ENCODE results near the gene MMD. TPM values are rescaled to one million over a fixed set of nuclear protein-coding genes. Genes with fewer than 3 reads are reported as not detected.

Gene MMD
- total RNA-seq, 1 donor from 2014 or later: 22.9 TPM

- peak in 1 of 2 donors; percentile 78 for DNase-seq (ENCODE audit: low spot score in 2 of 2)
- H3K36me3 ChIP-seq: no peaks in the 10 kb centered on the region
- no peak overlapping the region for H3K4me3 ChIP-seq
- H3K4me1 ChIP-seq: no peaks in the 10 kb centered on the region
- intact Hi-C loops (cut with DNase I): loop anchor here (1.0 kb wide), 1 partner anchor 363 kb away; no protein-coding TSS in a partner anchor
- no peaks in the 10 kb centered on the region for H3K27me3 ChIP-seq
- TF ChIP-seq, protein P1, sequence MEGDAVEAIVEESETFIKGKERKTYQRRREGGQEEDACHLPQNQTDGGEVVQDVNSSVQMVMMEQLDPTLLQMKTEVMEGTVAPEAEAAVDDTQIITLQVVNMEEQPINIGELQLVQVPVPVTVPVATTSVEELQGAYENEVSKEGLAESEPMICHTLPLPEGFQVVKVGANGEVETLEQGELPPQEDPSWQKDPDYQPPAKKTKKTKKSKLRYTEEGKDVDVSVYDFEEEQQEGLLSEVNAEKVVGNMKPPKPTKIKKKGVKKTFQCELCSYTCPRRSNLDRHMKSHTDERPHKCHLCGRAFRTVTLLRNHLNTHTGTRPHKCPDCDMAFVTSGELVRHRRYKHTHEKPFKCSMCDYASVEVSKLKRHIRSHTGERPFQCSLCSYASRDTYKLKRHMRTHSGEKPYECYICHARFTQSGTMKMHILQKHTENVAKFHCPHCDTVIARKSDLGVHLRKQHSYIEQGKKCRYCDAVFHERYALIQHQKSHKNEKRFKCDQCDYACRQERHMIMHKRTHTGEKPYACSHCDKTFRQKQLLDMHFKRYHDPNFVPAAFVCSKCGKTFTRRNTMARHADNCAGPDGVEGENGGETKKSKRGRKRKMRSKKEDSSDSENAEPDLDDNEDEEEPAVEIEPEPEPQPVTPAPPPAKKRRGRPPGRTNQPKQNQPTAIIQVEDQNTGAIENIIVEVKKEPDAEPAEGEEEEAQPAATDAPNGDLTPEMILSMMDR (IDR thresholded peaks at IDR 0.05): peak; percentile 57 to 67 (median 64)
- no peak overlapping the region for H3K27ac ChIP-seq
- H3K9me3 ChIP-seq: no peaks in the 10 kb centered on the region
These were observed 65.0 kb downstream of the MMD start for GRCh38 chr17:55356434-55357328.

- no peak for DNase-seq (ENCODE audit: low spot score in 2 of 2)
- Histone ChIP-seq H3K4me1 (no peaks in the 10 kb centered on the region), H3K27me3 (no peaks in the 10 kb centered on the region), H3K9me3 (no peaks in the 10 kb centered on the region), H3K27ac (no peak overlapping the region), H3K4me3 (no peak overlapping the region), H3K36me3 (no peaks in the 10 kb centered on the region)
- intact Hi-C loops (cut with DNase I): no loop called here
- TF ChIP-seq, protein P1 (IDR thresholded peaks at IDR 0.05): no peak
These were observed 66.7 kb downstream of the MMD start for GRCh38 chr17:55354941-55355340.

DNA sequence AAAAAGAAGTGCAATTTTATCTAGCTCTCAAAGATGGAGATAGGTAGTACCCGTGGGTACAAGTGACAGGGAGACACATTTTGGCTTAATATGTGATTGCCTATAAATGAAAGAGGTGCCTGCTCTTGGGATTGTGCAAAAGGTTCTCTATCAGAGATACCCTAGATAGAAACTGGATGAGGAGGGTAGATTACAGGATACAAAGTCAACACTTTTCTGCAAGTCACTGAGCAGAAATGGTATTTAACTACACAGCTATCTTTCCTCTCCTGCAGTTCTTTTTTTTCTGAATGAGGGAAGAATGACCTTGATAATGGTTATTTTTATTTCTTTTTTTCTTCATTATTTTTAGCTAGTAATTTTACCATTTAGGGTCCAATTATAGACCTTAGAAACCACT lies 67.6 kb downstream of the MMD start:
- Histone ChIP-seq H3K36me3 (no peaks in the 10 kb centered on the region), H3K27ac (no peak overlapping the region), H3K27me3 (no peaks in the 10 kb centered on the region), H3K4me3 (no peak overlapping the region), H3K4me1 (no peaks in the 10 kb centered on the region), H3K9me3 (no peaks in the 10 kb centered on the region)
- TF ChIP-seq, protein P1 (IDR thresholded peaks at IDR 0.05): no peak
- DNase-seq (ENCODE audit: low spot score in 2 of 2): no peak
- intact Hi-C loops (cut with DNase I): no loop called here

GRCh38 chr17:55351226-55351625 lies 70.4 kb downstream of the MMD start:
- TF ChIP-seq, protein P1 (IDR thresholded peaks at IDR 0.05): no peak
- H3K27me3 ChIP-seq: no peaks in the 10 kb centered on the region
- H3K4me3 ChIP-seq: no peak overlapping the region
- no peaks in the 10 kb centered on the region for H3K4me1 ChIP-seq
- no peaks in the 10 kb centered on the region for H3K36me3 ChIP-seq
- no peak overlapping the region for H3K27ac ChIP-seq
- H3K9me3 ChIP-seq: no peaks in the 10 kb centered on the region
- DNase-seq (ENCODE audit: low spot score in 2 of 2): no peak
- intact Hi-C loops (cut with DNase I): no loop called here

DNA sequence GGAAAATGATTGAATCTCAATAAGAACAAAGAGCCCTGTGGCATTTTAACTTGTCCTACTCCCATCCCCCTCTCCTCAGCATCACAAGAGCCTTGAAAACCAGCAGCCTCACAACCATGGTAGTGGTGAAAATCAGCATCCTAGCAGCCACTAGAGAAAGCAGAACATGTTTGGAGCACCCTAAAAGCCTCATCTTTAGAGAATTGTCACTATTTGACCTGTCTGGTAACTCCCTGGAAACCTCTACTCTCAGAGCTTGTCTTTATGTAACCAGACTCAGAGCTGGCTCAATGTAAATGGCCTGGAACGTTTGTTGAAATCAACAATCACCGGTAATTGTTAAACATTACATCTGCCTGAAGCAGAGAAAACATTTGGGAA lies 70.8 kb downstream of the MMD start:
- Histone ChIP-seq H3K4me1 (no peaks in the 10 kb centered on the region), H3K4me3 (no peak overlapping the region), H3K27me3 (no peaks in the 10 kb centered on the region), H3K36me3 (no peaks in the 10 kb centered on the region), H3K9me3 (no peaks in the 10 kb centered on the region), H3K27ac (no peak overlapping the region)
- intact Hi-C loops (cut with DNase I): no loop called here
- no peak for DNase-seq (ENCODE audit: low spot score in 2 of 2)
- TF ChIP-seq, protein P1 (IDR thresholded peaks at IDR 0.05): no peak
